Loucy (cell line): ENCODE results near the gene TLE7.

Source experiments
- H2AFZ ChIP-seq: fragments of 200-600 bp; sonication (generic); 2 replicates; pipeline ENCODE4 v1.6.0; 2016; ENCODE audit warnings: antibody characterized with exemption, mild to moderate bottlenecking, low read length, moderate library complexity
- H3F3A ChIP-seq: fragments of 200-600 bp; 2 replicates; pipeline ENCODE4 v1.6.0; 2016; ENCODE audit warnings: antibody characterized with exemption, low read depth, mild to moderate bottlenecking
- H3K27me3 ChIP-seq: fragments of 200-600 bp; sonication (generic); 2 replicates; pipeline ENCODE4 v1.6.1; 2014; ENCODE audit warnings: low read length, mild to moderate bottlenecking; ENCODE audit not compliant: insufficient read depth, poor library complexity, severe bottlenecking
- H3K36me3 ChIP-seq: fragments of 200-600 bp; sonication (generic); 2 replicates; pipeline ENCODE4 v1.6.1; 2016; ENCODE audit warnings: low read length; ENCODE audit not compliant: insufficient read depth
- H3K4me1 ChIP-seq: fragments of 200-600 bp; sonication (generic); 2 replicates; pipeline ENCODE4 v1.5.1; 2014; ENCODE audit warnings: low read length, mild to moderate bottlenecking; ENCODE audit not compliant: insufficient read depth, poor library complexity, severe bottlenecking
- H3K4me2 ChIP-seq: fragments of 200-600 bp; sonication (generic); 2 replicates; pipeline ENCODE4 v1.6.0; 2014; ENCODE audit warnings: antibody characterized with exemption, low read length, low read depth, mild to moderate bottlenecking; ENCODE audit not compliant: poor library complexity, severe bottlenecking
- H3K4me3 ChIP-seq: fragments of 200-600 bp; sonication (generic); 2 replicates; pipeline ENCODE4 v1.5.1; 2014; ENCODE audit warnings: low read length, mild to moderate bottlenecking, mixed read lengths; ENCODE audit not compliant: poor library complexity, severe bottlenecking
- H3K79me2 ChIP-seq: fragments of 200-600 bp; sonication (generic); 2 replicates; pipeline ENCODE4 v1.6.1; 2014; ENCODE audit warnings: low read length; ENCODE audit not compliant: insufficient read depth
- H3K9ac ChIP-seq: fragments of 200-600 bp; sonication (generic); 2 replicates; pipeline ENCODE4 v1.6.0; 2014; ENCODE audit warnings: mild to moderate bottlenecking, low read depth, low read length, moderate library complexity; ENCODE audit not compliant: poor library complexity, severe bottlenecking
- H3K9me2 ChIP-seq: fragments of 200-600 bp; sonication (generic); replicated peaks from 2 replicates; pipeline ENCODE4 v1.6.1; 2016; ENCODE audit warnings: low read depth, low read length, mixed read lengths
- H3K9me3 ChIP-seq: fragments of 200-600 bp; sonication (generic); 2 replicates; pipeline ENCODE4 v1.6.1; 2014; ENCODE audit warnings: mild to moderate bottlenecking, antibody characterized with exemption, low read length, low read depth; ENCODE audit not compliant: insufficient read depth
- H4K20me1 ChIP-seq: fragments of 200-600 bp; sonication (generic); 2 replicates; pipeline ENCODE4 v1.6.0; 2014; ENCODE audit warnings: antibody characterized with exemption, low read length, mild to moderate bottlenecking; ENCODE audit not compliant: insufficient read depth, poor library complexity, severe bottlenecking
- CTCF ChIP-seq: fragments of 200-600 bp; sonication (generic); conservative IDR thresholded peaks from 2 replicates; pipeline ENCODE4 v1.5.1; 2014; ENCODE audit warnings: mild to moderate bottlenecking, antibody characterized with exemption, low read length
- EZH2phosphoT487 ChIP-seq: fragments of 200-600 bp; IDR thresholded peaks from 2 replicates; pipeline ENCODE4 v1.6.1; 2018; ENCODE audit warnings: antibody characterized with exemption, mild to moderate bottlenecking, moderate library complexity, borderline replicate concordance

The TLE7 gene

GRCh38 chr16:71440669-71441347 is 1.0 kb downstream of the TLE7 start:
- no peak for TF ChIP-seq EZH2phosphoT487
- TF ChIP-seq CTCF: no peak
- Histone ChIP-seq H3K4me3 (no peak overlapping the region), H3K27me3 (no peaks in the 10 kb centered on the region), H2AFZ (no peak overlapping the region), H3K9me2 (no peaks in the 10 kb centered on the region), H3F3A (no peaks in the 10 kb centered on the region), H3K36me3 (no peaks in the 10 kb centered on the region), H3K4me1 (no peaks in the 10 kb centered on the region), H3K4me2 (no peak overlapping the region), H3K79me2 (no peaks in the 10 kb centered on the region), H3K9ac (no peak overlapping the region), H3K9me3 (no peaks in the 10 kb centered on the region), H4K20me1 (no peaks in the 10 kb centered on the region)

- TF ChIP-seq EZH2phosphoT487 (no peak), CTCF (no peak)
Observed at GRCh38 chr16:71439523-71439922, 2.3 kb downstream of the TLE7 start.

GRCh38 chr16:71436473-71436872 is 5.4 kb downstream of the TLE7 start:
- H3K36me3 ChIP-seq: no peaks in the 10 kb centered on the region
- H3K4me2 ChIP-seq: no peak overlapping the region
- H3K9me2 ChIP-seq: no peaks in the 10 kb centered on the region
- H3K27me3 ChIP-seq: no peaks in the 10 kb centered on the region
- H3F3A ChIP-seq: no peaks in the 10 kb centered on the region
- no peaks in the 10 kb centered on the region for H4K20me1 ChIP-seq
- TF ChIP-seq CTCF (no peak), EZH2phosphoT487 (no peak)
- H3K9ac ChIP-seq: no peak overlapping the region
- H3K4me1 ChIP-seq: no peaks in the 10 kb centered on the region
- H3K4me3 ChIP-seq: no peak overlapping the region
- no peaks in the 10 kb centered on the region; the same call in 1 of the 2 replicates for H3K9me3 ChIP-seq
- H2AFZ ChIP-seq: no peak overlapping the region
- no peaks in the 10 kb centered on the region for H3K79me2 ChIP-seq

More at GRCh38 chr16:71439523-71439922, 2.3 kb downstream of the TLE7 start:
- Histone ChIP-seq H3K9ac (no peak overlapping the region), H4K20me1 (no peaks in the 10 kb centered on the region), H3K79me2 (no peaks in the 10 kb centered on the region), H3K4me2 (no peak overlapping the region), H3K9me3 (no peaks in the 10 kb centered on the region), H3K36me3 (no peaks in the 10 kb centered on the region), H3K4me1 (no peaks in the 10 kb centered on the region), H3K27me3 (no peaks in the 10 kb centered on the region), H2AFZ (no peak overlapping the region), H3K4me3 (no peak overlapping the region), H3K9me2 (no peaks in the 10 kb centered on the region), H3F3A (no peaks in the 10 kb centered on the region)
